GM21825 (cell line): ENCODE results near the gene BDKRB1.
"Not testable (repeated sequence)": the region's sequence is repeated elsewhere in the genome, so short reads cannot be mapped to it uniquely, and the experiment has no call there.

Source experiments
- ATAC-seq: cut with Tn5 transposase; IDR thresholded peaks from one replicate; pipeline ENCODE4 v1.9.1; 2021; ENCODE audit warnings: mild to moderate bottlenecking, moderate library complexity; ENCODE audit not compliant: unreplicated experiment

Gene BDKRB1

GRCh38 chr14:96232506-96232905, 23.5 kb upstream of the BDKRB1 start:
- ATAC-seq: no peak

GRCh38 chr14:96233661-96234060, 22.3 kb upstream of the BDKRB1 start:
- ATAC-seq: no peak

GRCh38 chr14:96235426-96235825, 20.6 kb upstream of the BDKRB1 start:
- ATAC-seq: no peak

GRCh38 chr14:96237641-96238040, 18.4 kb upstream of the BDKRB1 start:
- no peak for ATAC-seq

- no peak for ATAC-seq
Observed at GRCh38 chr14:96238676-96239265, 17.2 kb upstream of the BDKRB1 start.

GRCh38 chr14:96239711-96240141, 16.3 kb upstream of the BDKRB1 start:
- no peak for ATAC-seq

- ATAC-seq: no peak
Observed at GRCh38 chr14:96240641-96241040, 15.4 kb upstream of the BDKRB1 start.

- no peak for ATAC-seq
Observed at GRCh38 chr14:96242126-96242525, 13.9 kb upstream of the BDKRB1 start.

GRCh38 chr14:96243785-96244184, 12.2 kb upstream of the BDKRB1 start:
- no peak for ATAC-seq

GRCh38 chr14:96245074-96245473, 10.9 kb upstream of the BDKRB1 start:
- ATAC-seq: not testable (repeated sequence)

GRCh38 chr14:96245710-96246538, 10.1 kb upstream of the BDKRB1 start:
- no peak for ATAC-seq

- no peak for ATAC-seq
Observed at GRCh38 chr14:96246539-96246847, 9.5 kb upstream of the BDKRB1 start.

- no peak for ATAC-seq
Observed at GRCh38 chr14:96247031-96247430, 9.0 kb upstream of the BDKRB1 start.

- no peak for ATAC-seq
Observed at GRCh38 chr14:96249029-96249428, 7.0 kb upstream of the BDKRB1 start.

GRCh38 chr14:96250485-96250884, 5.5 kb upstream of the BDKRB1 start:
- ATAC-seq: no peak

- ATAC-seq: no peak
Observed at GRCh38 chr14:96251656-96252155, 4.3 kb upstream of the BDKRB1 start.

GRCh38 chr14:96252323-96252998, 3.5 kb upstream of the BDKRB1 start:
- ATAC-seq: no peak

- ATAC-seq: no peak
Observed at GRCh38 chr14:96252999-96253539, 2.9 kb upstream of the BDKRB1 start.

- no peak for ATAC-seq
Observed at GRCh38 chr14:96254687-96255086, 1.3 kb upstream of the BDKRB1 start.

GRCh38 chr14:96256407-96256806, 397 bp downstream of the BDKRB1 start:
- no peak for ATAC-seq

GRCh38 chr14:96257056-96257455, 1.0 kb downstream of the BDKRB1 start:
- ATAC-seq: no peak

GRCh38 chr14:96257900-96258299, 1.9 kb downstream of the BDKRB1 start:
- no peak for ATAC-seq
